B cell (primary cell): ENCODE results near the gene RASL10B. TPM values are rescaled to one million over a fixed set of nuclear protein-coding genes. Genes with fewer than 3 reads are reported as not detected.

ENCODE experiments used
- ATAC-seq: fragments of 200-7000 bp; cut with Tn5 transposase; one replicate; pipeline ENCODE4 v1.10.0; 2021; ENCODE audit warnings: low read depth, mild to moderate bottlenecking, moderate number of reproducible peaks, moderate library complexity
- CTCF ChIA-PET: fragments of 350-600 bp; sonication (Branson Sonifier 250); formaldehyde crosslinking; loops from one replicate; lab custom pipeline; 2021; ENCODE audit warnings: antibody characterized with exemption, inconsistent platforms; lab: Charles Lee
- POLR2A ChIA-PET: fragments of 350-600 bp; sonication (Branson Sonifier 250); formaldehyde crosslinking; loops from one replicate; lab custom pipeline; 2021; ENCODE audit warnings: antibody characterized with exemption; lab: Charles Lee
- DNase-seq: peaks from one replicate; pipeline ENCODE4 v3.0.0; 2013
- H2AFZ ChIP-seq: 2 replicates; pipeline ENCODE4 v1.6.1; 2012; ENCODE audit warnings: mild to moderate bottlenecking, low read depth, low read length; ENCODE audit not compliant: insufficient read depth, poor library complexity, severe bottlenecking
- H3K27ac ChIP-seq, 2 donors: 1 replicate in 1 of 2; 2 replicates in 1 of 2; pipeline ENCODE4 v1.5.1; 2012 to 2013; ENCODE audit warnings: low read length in 2 of 2, mild to moderate bottlenecking in 2 of 2, moderate library complexity in 1 of 2
- H3K27me3 ChIP-seq, 4 experiments: fragments of 200-600 bp in 1 of 4; sonication (generic) in 1 of 4; replicated peaks in 1 of 4; 1 replicate in 2 of 4; 2 replicates in 2 of 4; pipeline versions ENCODE4 v1.6.1 to v1.7.0; 2013 to 2016; ENCODE audit warnings: low read length in 3 of 4, mild to moderate bottlenecking in 2 of 4, mixed read lengths in 1 of 4, moderate library complexity in 1 of 4; ENCODE audit not compliant: insufficient read depth in 4 of 4, control insufficient read depth in 3 of 4; ENCODE audit errors: control extremely low read depth in 1 of 4
- H3K36me3 ChIP-seq, 2 experiments: replicated peaks in 1 of 2; 1 replicate in 1 of 2; 2 replicates in 1 of 2; pipeline versions ENCODE4 v1.6.1 to v1.7.1; 2013; ENCODE audit warnings: low read length in 1 of 2; ENCODE audit not compliant: insufficient read depth in 2 of 2, control insufficient read depth in 1 of 2; ENCODE audit errors: control extremely low read depth in 1 of 2, extremely low read depth in 1 of 2
- H3K4me1 ChIP-seq, 2 donors: fragments of 200-600 bp in 1 of 2; sonication (generic) in 1 of 2; 1 replicate in 1 of 2; 2 replicates in 1 of 2; pipeline versions ENCODE4 v1.5.1 to v1.6.1; 2013 to 2017; ENCODE audit warnings: low read length in 2 of 2; ENCODE audit not compliant: control insufficient read depth in 2 of 2, insufficient read depth in 2 of 2
- H3K4me2 ChIP-seq: replicated peaks from 2 replicates; pipeline ENCODE3; 2012; ENCODE audit warnings: mild to moderate bottlenecking, low read depth, low read length; ENCODE audit not compliant: poor library complexity, severe bottlenecking
- H3K4me3 ChIP-seq, 5 experiments: fragments of 200-600 bp in 1 of 5; sonication (generic) in 1 of 5; 1 replicate in 3 of 5; 2 replicates in 2 of 5; pipeline versions ENCODE4 v1.5.1 to v1.7.0; 2011 to 2016; ENCODE audit warnings: low read length in 4 of 5, mild to moderate bottlenecking in 4 of 5, low read depth in 2 of 5, control low read depth in 1 of 5, moderate library complexity in 1 of 5; ENCODE audit not compliant: insufficient read depth in 1 of 5; ENCODE audit errors: control extremely low read depth in 1 of 5, extremely low read depth in 1 of 5
- H3K79me2 ChIP-seq: fragments of 200-600 bp; sonication (generic); one replicate; pipeline ENCODE4 v1.6.0; 2016; ENCODE audit warnings: low read length; ENCODE audit not compliant: control insufficient read depth, insufficient read depth
- H3K9ac ChIP-seq: fragments of 200-600 bp; sonication (generic); 2 replicates; pipeline ENCODE4 v1.6.1; 2017; ENCODE audit warnings: mild to moderate bottlenecking, low read length, moderate library complexity
- H3K9me3 ChIP-seq, 3 donors: one replicate each; pipeline versions ENCODE4 v1.6.1 to v1.7.1; 2013; ENCODE audit warnings: low read length in 2 of 3; ENCODE audit not compliant: control insufficient read depth in 2 of 3, insufficient read depth in 1 of 3; ENCODE audit errors: control extremely low read depth in 1 of 3
- H4K20me1 ChIP-seq: 2 replicates; pipeline ENCODE4 v1.6.0; 2012; ENCODE audit warnings: mild to moderate bottlenecking, low read length; ENCODE audit not compliant: insufficient read depth, control insufficient read depth, poor library complexity, severe bottlenecking
- H3K27ac Mint-ChIP-seq: one replicate; pipeline ENCODE4 v1.8.0; 2021; ENCODE audit warnings: mixed read lengths
- H3K27me3 Mint-ChIP-seq: one replicate; pipeline ENCODE4 v1.8.0; 2021; ENCODE audit warnings: mixed read lengths
- H3K4me1 Mint-ChIP-seq: one replicate; pipeline ENCODE4 v1.8.0; 2021; ENCODE audit warnings: mixed read lengths
- H3K4me3 Mint-ChIP-seq: one replicate; pipeline ENCODE4 v1.8.0; 2021; ENCODE audit warnings: mixed read lengths
- H3K9me3 Mint-ChIP-seq: one replicate; pipeline ENCODE4 v1.8.0; 2022; ENCODE audit warnings: mixed read lengths; ENCODE audit not compliant: insufficient read depth
- EZH2 ChIP-seq: IDR thresholded peaks from 2 replicates; pipeline ENCODE4 v1.6.1; 2012; ENCODE audit warnings: borderline replicate concordance, low read depth, mild to moderate bottlenecking, moderate library complexity, low read length; ENCODE audit not compliant: insufficient read depth, poor library complexity, severe bottlenecking
- WGBS: methylation state at CpG from one replicate; pipeline ENCODE4 v1.1.5; 2013; ENCODE audit warnings: missing lambda C conversion rate; ENCODE audit not compliant: insufficient coverage; 5-methylcytosine and 5-hydroxymethylcytosine counted together
- intact Hi-C: fragments of 100-400 bp; cut with micrococcal nuclease; formaldehyde crosslinking; loops from one replicate; pipeline ENCODE4 v1.10.0; 2022
- polyA plus RNA-seq: library from polyadenylated mRNA; depleted of rRNA; stranded (reverse); fragments of >200 nt; gene quantifications from 2 replicates; pipeline ENCODE4 v1.2.3, GENCODE V29; 2012
- total RNA-seq, 2 donors: library from RNA; stranded (reverse); fragments of 120-200 nt in 1 of 2; gene quantifications; 1 replicate in 1 of 2; 2 replicates in 1 of 2; pipeline versions ENCODE4 v1.2.3 to v1.2.4, GENCODE V29; 2013 to 2022
- TF ChIP-seq, protein P1 (sequence below): fragments of 200-600 bp; IDR thresholded peaks from one replicate; pipeline ENCODE4 v1.8.0; 2022; ENCODE audit warnings: antibody characterized with exemption, mild to moderate bottlenecking

RASL10B gene
- total and polyA plus RNA-seq, 2 donors (not counting 1 experiment from before 2014, with no cell fraction given) = 0.06 TPM; not detected in 1

DNA sequence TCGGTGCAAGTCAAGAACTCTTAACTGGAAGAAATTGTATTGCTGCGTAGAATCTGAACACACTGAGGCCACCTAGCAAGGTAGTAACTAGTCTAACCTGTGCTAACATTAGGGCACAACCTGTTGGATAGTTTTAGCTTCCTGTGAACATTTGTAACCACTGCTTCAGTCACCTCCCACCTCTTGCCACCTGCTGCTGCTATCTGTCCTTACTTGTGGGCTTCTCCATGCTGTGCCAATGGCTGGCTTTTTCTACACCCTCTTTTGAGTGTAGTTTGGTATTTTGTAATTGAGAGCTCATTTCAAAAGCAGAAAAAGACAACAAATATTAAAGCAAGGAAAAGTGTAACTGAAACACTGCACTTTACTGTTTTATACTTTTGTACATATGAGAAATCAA is 7.7 kb upstream of the RASL10B start:
- Mint-ChIP-seq H3K27me3 (no peaks in the 10 kb centered on the region), H3K9me3 (no peaks in the 10 kb centered on the region), H3K27ac (no peak overlapping the region), H3K4me1 (no peaks in the 10 kb centered on the region), H3K4me3 (no peak overlapping the region)
- no peak for DNase-seq
- no peaks in the 10 kb centered on the region for H3K79me2 ChIP-seq
- no peak overlapping the region for H3K9ac ChIP-seq
- no peak overlapping the region for H3K27ac ChIP-seq
- H2AFZ ChIP-seq = no peak overlapping the region
- H3K4me1 ChIP-seq = no peaks in the 10 kb centered on the region
- no peak overlapping the region for H3K4me3 ChIP-seq
- H4K20me1 ChIP-seq = no peaks in the 10 kb centered on the region
- H3K4me2 ChIP-seq = no peak overlapping the region
- H3K9me3 ChIP-seq = no peaks in the 10 kb centered on the region
- ATAC-seq = no peak
- TF ChIP-seq EZH2 = no peak
- TF ChIP-seq, protein P1, sequence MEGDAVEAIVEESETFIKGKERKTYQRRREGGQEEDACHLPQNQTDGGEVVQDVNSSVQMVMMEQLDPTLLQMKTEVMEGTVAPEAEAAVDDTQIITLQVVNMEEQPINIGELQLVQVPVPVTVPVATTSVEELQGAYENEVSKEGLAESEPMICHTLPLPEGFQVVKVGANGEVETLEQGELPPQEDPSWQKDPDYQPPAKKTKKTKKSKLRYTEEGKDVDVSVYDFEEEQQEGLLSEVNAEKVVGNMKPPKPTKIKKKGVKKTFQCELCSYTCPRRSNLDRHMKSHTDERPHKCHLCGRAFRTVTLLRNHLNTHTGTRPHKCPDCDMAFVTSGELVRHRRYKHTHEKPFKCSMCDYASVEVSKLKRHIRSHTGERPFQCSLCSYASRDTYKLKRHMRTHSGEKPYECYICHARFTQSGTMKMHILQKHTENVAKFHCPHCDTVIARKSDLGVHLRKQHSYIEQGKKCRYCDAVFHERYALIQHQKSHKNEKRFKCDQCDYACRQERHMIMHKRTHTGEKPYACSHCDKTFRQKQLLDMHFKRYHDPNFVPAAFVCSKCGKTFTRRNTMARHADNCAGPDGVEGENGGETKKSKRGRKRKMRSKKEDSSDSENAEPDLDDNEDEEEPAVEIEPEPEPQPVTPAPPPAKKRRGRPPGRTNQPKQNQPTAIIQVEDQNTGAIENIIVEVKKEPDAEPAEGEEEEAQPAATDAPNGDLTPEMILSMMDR = no peak
- peaks cover 0 to under 1% (median 0%) of the 10 kb centered on the region in 4 experiments for H3K27me3 ChIP-seq
- CTCF ChIA-PET = interaction anchor here (1.3 kb wide), 1 partner anchor 24 kb away, joined by 3 read pairs; no protein-coding TSS in a partner anchor
- peaks cover 10 to 49% of the 10 kb centered on the region in 2 experiments for H3K36me3 ChIP-seq
- intact Hi-C loops = no loop called here
- POLR2A ChIA-PET = no interaction called here
- WGBS = 92% methylated on average over 2 of the region's 2 CpGs

DNA sequence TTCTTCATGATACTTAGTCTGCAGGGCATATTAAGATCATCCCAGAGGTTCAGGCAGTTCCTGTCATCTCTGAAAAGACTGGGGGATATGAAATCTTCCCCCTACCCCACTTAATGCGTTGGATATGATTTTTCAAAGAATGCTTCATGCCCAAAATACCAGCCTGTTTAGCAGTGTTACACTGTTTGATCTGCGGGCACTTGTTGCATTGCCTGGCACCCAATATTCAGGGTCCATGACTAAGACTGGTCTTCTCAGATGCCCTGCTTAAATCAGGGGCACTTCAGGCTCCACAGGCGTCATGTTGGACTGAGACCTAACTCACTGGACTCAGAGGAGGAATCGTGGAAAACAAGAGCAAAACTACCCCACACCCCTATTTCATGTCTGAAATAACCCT is 6.4 kb upstream of the RASL10B start:
- intact Hi-C loops = no loop called here

More for the DNA sequence above, 6.4 kb upstream of the RASL10B start:
- peaks cover 0 to 4% (median 0%) of the 10 kb centered on the region in 4 experiments for H3K27me3 ChIP-seq
- Mint-ChIP-seq H3K9me3 (no peaks in the 10 kb centered on the region), H3K27ac (no peak overlapping the region), H3K4me1 (peaks cover 2% of the 10 kb centered on the region), H3K27me3 (no peaks in the 10 kb centered on the region), H3K4me3 (no peak overlapping the region)
- WGBS = 97% methylated on average over 3 of the region's 4 CpGs
- no peaks in the 10 kb centered on the region for H4K20me1 ChIP-seq
- no peak overlapping the region for H3K4me2 ChIP-seq
- ChIA-PET POLR2A (no interaction called here), CTCF (no interaction called here)
- no peaks in the 10 kb centered on the region for H3K9me3 ChIP-seq
- TF ChIP-seq EZH2 = no peak
- TF ChIP-seq, protein P1 = no peak
- no peaks in the 10 kb centered on the region for H3K79me2 ChIP-seq
- no peak overlapping the region for H3K4me3 ChIP-seq
- no peak overlapping the region for H2AFZ ChIP-seq
- H3K4me1 ChIP-seq = no peaks in the 10 kb centered on the region
- DNase-seq (no peak), ATAC-seq (no peak)
- no peak overlapping the region for H3K27ac ChIP-seq
- H3K36me3 ChIP-seq = peaks cover 10 to 40% of the 10 kb centered on the region in 2 experiments
- no peak overlapping the region for H3K9ac ChIP-seq
